Activated naive CD4-positive, alpha-beta T cell treated with Interleukin-2 at 50 U/mL for 16 hours (primary cell): Measurements from ENCODE around the gene GPC5.
"Not testable (repeated sequence)": the region's sequence is repeated elsewhere in the genome, so short reads cannot be mapped to it uniquely, and the experiment has no call there.

Source experiments
- DNase-seq: peaks from one replicate; pipeline ENCODE4 v3.0.0-alpha.2; 2020

The GPC5 gene

GRCh38 chr13:92412996-92413395 lies 1014.6 kb downstream of the GPC5 start:
- DNase-seq, result no peak

- DNase-seq, result no peak
Measured at GRCh38 chr13:92413452-92413851, 1015.0 kb downstream of the GPC5 start.

- DNase-seq, result no peak
Measured at GRCh38 chr13:92414851-92415250, 1016.4 kb downstream of the GPC5 start.

GRCh38 chr13:92415781-92416180 lies 1017.4 kb downstream of the GPC5 start:
- DNase-seq, result no peak

GRCh38 chr13:92418818-92419412 lies 1020.5 kb downstream of the GPC5 start:
- DNase-seq, result no peak

- no peak for DNase-seq
Measured at GRCh38 chr13:92429231-92429630, 1030.8 kb downstream of the GPC5 start.

GRCh38 chr13:92433386-92433785 lies 1035.0 kb downstream of the GPC5 start:
- no peak for DNase-seq

GRCh38 chr13:92433963-92434362 lies 1035.5 kb downstream of the GPC5 start:
- no peak for DNase-seq

GRCh38 chr13:92436924-92437323 lies 1038.5 kb downstream of the GPC5 start:
- no peak for DNase-seq

GRCh38 chr13:92444244-92444643 lies 1045.8 kb downstream of the GPC5 start:
- DNase-seq, result no peak

GRCh38 chr13:92451060-92451459 lies 1052.6 kb downstream of the GPC5 start:
- DNase-seq, result no peak

GRCh38 chr13:92452840-92453239 lies 1054.4 kb downstream of the GPC5 start:
- no peak for DNase-seq

GRCh38 chr13:92459306-92459705 lies 1060.9 kb downstream of the GPC5 start:
- no peak for DNase-seq

- DNase-seq, result no peak
Measured at GRCh38 chr13:92460479-92460878, 1062.1 kb downstream of the GPC5 start.

- no peak for DNase-seq
Measured at GRCh38 chr13:92461402-92461801, 1063.0 kb downstream of the GPC5 start.

- no peak for DNase-seq
Measured at GRCh38 chr13:92461831-92462230, 1063.4 kb downstream of the GPC5 start.

- no peak for DNase-seq
Measured at GRCh38 chr13:92463134-92463533, 1064.7 kb downstream of the GPC5 start.

- no peak for DNase-seq
Measured at GRCh38 chr13:92473765-92474475, 1075.5 kb downstream of the GPC5 start.

- DNase-seq, result no peak
Measured at GRCh38 chr13:92480387-92480786, 1082.0 kb downstream of the GPC5 start.

GRCh38 chr13:92482790-92483189 lies 1084.4 kb downstream of the GPC5 start:
- not testable (repeated sequence) for DNase-seq

- no peak for DNase-seq
Measured at GRCh38 chr13:92483894-92484293, 1085.5 kb downstream of the GPC5 start.

- DNase-seq, result no peak
Measured at GRCh38 chr13:92487238-92487637, 1088.8 kb downstream of the GPC5 start.

- no peak for DNase-seq
Measured at GRCh38 chr13:92488249-92488852, 1089.9 kb downstream of the GPC5 start.

- DNase-seq, result no peak
Measured at GRCh38 chr13:92491839-92492238, 1093.4 kb downstream of the GPC5 start.
